Fibroblast of lung (primary cell): ENCODE data around the gene PIM3.

Experiments used
- EZH2 ChIP-seq: IDR thresholded peaks from 2 replicates; pipeline ENCODE4 v1.5.1; 2012; ENCODE audit warnings: low read length, control low read depth, mild to moderate bottlenecking; ENCODE audit errors: missing control alignments
- TF ChIP-seq, protein P1 (sequence below), 2 donors: IDR thresholded peaks in 1 of 2; conservative IDR thresholded peaks in 1 of 2; 1 replicate in 1 of 2; 2 replicates in 1 of 2; pipeline ENCODE4 v1.5.1; 2011 to 2012; ENCODE audit warnings: low read length in 2 of 2, control low read depth in 1 of 2, inconsistent platforms in 1 of 2, low read depth in 1 of 2, mild to moderate bottlenecking in 1 of 2

DNA sequence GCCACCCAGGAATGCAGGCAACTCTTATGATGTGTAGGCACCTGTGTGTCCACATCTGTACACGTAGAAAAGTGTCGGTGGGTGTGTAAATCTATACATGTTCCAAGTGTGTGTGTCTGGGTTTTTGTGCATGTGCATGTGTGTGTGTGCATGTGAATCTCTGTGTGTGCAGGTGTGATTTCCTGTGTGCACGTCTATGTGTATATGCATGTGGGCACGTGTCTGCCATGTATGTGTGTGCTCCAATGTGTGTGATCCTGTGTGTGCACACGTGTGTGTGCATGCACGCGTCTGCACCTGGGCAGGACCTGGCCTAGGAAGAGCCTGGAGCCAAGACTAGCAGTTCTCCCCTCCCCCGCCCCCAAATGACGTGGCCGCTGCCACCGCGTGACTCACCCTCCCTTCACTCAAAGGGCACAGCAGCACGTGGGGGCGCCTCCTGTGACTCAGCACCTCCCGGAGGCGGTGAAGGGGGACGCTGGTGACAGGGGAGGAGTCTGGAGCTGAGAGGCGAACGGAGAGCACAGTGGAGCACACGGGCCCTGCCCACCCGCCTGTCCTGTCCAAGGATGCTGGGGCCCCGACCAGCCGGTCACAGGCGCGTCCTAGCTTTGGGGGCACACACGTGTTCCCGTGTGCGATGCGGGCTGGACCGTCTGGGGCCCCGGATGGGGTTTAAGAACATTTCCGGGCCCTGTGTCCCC lies 10.1 kb downstream of the PIM3 start:
- TF ChIP-seq, protein P1, sequence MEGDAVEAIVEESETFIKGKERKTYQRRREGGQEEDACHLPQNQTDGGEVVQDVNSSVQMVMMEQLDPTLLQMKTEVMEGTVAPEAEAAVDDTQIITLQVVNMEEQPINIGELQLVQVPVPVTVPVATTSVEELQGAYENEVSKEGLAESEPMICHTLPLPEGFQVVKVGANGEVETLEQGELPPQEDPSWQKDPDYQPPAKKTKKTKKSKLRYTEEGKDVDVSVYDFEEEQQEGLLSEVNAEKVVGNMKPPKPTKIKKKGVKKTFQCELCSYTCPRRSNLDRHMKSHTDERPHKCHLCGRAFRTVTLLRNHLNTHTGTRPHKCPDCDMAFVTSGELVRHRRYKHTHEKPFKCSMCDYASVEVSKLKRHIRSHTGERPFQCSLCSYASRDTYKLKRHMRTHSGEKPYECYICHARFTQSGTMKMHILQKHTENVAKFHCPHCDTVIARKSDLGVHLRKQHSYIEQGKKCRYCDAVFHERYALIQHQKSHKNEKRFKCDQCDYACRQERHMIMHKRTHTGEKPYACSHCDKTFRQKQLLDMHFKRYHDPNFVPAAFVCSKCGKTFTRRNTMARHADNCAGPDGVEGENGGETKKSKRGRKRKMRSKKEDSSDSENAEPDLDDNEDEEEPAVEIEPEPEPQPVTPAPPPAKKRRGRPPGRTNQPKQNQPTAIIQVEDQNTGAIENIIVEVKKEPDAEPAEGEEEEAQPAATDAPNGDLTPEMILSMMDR (conservative IDR thresholded peaks at IDR 0.05 in 1 of 2, IDR thresholded peaks at IDR 0.05 in 1 of 2; ENCODE audit: low read depth in 1 of 2, low read length in 2 of 2), result no peak
- TF ChIP-seq EZH2, result no peak
